Measurements from ENCODE around the gene LUZP1.

GRCh38 chr1:23163395-23163794, 5.3 kb downstream of the LUZP1 start:
- TF ChIP-seq CTCF (IDR thresholded peaks at IDR 0.05), result no peak
- no peak for TF ChIP-seq POLR2A (IDR thresholded peaks at IDR 0.05)
